Measurements from ENCODE around the gene MTHFD1L.

MTHFD1L gene

DNA sequence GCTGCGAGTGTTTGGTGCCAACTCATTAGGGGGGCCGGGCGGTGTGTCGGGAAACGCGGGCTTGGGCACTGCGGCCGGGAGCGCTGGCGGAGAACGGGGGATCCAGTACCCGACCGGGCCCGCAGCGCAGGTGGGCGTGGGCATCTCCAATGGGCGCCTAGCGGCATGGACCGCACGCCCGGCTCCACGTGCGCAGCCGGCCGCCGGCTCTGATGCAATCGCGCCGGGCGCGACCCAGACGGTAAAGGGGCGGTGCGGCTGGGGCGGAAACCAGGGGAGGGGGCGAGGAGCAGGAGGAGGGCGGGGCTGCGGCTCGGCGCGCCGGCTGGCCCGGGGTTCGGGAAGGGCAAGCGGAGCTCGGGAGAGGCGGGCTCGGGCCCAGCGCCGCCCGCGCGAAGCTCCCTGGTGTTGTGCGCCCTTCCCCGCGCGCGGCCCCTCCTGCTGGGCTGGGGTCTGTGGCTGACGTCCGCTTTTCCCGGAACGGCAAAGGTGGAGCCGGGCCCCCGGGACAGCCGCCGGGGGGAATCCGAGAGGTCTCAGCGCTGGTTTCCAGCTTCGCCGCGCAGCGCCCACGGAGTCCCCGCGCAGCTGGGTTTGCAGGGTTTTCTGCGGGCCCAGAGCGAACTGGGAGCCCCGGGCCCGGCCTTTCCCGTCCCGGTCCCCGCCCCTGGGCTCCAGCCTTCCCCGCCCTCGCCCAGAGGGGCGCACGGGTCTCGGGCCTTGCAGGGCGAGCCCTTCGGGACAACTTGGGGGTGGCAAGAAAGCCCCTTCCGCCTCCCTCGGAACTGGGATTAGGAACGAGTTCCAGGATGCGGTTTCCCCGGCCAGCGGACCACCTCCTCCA, 867 bp downstream of the MTHFD1L start:
- peak; percentile 60 for DNase-seq (ENCODE audit: low read depth)

GRCh38 chr6:150866991-150867501, 1.5 kb downstream of the MTHFD1L start:
- DNase-seq (ENCODE audit: low read depth) = no peak

DNA sequence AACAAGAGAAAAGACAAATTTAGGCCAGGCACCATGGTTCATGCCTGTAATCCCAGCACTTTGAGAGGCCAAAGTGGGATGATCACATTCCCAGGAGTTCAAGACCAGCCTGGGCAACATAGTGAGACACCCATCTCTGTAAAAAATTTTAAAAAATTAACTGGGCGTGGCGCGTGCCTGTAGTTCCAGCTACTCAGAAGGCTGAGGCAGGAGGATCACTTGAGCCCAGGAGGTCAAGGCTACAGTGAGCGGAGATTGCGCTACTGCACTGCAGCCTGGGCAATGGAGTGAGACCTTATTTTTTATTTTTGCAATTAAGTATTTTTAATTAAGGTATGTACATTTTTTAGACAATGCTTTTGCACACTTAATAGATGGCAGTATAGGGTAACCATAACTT, 3.3 kb downstream of the MTHFD1L start:
- DNase-seq (ENCODE audit: low read depth) = no peak

- no peak for DNase-seq (ENCODE audit: low read depth)
Observed at GRCh38 chr6:150874179-150874578, 8.7 kb downstream of the MTHFD1L start.

DNA sequence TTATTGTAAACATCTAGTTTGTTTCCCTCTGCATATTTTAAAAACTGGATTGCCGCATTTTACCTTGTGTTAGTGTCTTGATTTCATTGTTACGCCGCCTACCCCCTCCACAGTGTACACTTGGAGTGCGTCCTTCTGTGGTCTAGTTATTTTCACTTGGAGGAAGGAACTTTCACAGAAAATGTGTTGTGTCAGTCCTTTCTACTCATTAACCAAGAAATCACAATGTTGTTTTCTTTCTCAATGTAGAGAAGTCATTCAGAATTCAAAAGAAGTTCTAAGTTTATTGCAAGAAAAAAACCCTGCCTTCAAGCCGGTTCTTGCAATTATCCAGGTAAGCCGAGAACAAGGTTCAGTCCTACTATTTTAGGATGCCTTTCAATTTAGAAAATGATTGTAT, 10.3 kb downstream of the MTHFD1L start:
- DNase-seq (ENCODE audit: low read depth) = no peak

- no peak for DNase-seq (ENCODE audit: low read depth)
Observed at GRCh38 chr6:150876598-150876997, 11.1 kb downstream of the MTHFD1L start.

GRCh38 chr6:150877928-150878327, 12.4 kb downstream of the MTHFD1L start:
- DNase-seq (ENCODE audit: low read depth) = no peak

GRCh38 chr6:150878347-150879213, 13.1 kb downstream of the MTHFD1L start:
- no peak for DNase-seq (ENCODE audit: low read depth)

DNA sequence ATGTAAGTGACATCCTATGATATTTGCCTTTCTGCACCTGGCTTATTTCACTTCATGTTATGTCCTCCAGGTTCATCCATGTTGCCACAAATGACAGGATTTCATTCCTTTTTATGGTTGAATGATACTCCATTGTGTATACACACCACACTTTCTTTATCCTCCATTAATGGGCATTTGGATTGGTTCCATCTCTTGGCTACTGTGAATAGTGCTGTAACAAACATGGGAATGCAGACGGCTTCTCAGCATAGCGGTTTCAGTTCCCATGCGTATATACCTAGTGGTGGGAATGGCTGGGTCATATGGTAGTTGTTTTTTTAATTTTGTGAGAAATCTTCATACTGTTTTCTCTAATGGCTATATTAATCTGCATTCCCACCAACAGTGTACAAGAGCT, 14.8 kb downstream of the MTHFD1L start:
- no peak for DNase-seq (ENCODE audit: low read depth)

DNA sequence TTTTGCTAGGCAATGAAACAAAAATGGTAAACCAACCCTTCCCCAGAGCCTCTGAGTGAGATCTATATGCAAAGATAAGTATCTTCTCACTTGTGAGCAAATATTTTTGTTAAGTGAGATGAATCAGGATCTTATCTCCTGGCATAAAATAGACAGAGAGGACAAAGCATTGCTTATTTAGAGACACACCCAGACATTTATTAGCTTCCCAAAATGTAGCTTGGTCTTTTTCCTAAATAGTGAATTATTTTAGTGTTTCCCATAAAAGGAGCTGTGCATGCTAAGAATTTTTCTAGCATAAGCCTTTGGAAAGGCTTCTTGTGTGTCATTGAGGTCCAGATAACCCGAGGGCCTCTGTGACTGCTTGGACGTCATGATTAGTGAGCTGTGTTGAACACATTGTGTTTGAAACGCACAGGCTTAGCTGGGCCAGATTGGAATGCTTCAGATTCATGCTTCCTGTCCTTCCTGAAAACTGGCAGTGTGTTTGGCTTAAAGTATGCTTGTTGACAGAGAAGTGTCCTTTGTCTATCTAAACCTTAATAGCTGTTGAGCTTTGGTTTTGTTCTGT, 16.5 kb downstream of the MTHFD1L start:
- DNase-seq (ENCODE audit: low read depth) = no peak

DNA sequence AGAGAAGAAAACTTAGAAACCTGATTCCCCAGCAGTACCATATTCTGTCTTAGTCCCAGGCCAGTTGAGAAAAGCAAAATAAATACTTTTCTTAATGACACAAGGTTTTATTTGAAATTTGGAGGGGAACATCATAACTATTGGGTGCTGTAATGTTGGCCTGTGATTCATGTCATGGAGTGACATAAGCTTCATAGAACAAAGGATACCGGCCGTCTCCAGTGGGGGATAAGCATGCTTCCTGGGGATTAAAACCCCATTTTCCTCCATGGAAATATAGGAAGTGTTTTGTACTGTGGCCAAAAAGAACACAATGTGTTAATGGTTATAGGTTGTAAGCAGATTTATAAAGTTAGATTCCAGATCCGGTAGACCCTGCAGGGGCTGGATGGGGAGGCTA, 18.0 kb downstream of the MTHFD1L start:
- no peak for DNase-seq (ENCODE audit: low read depth)

DNA sequence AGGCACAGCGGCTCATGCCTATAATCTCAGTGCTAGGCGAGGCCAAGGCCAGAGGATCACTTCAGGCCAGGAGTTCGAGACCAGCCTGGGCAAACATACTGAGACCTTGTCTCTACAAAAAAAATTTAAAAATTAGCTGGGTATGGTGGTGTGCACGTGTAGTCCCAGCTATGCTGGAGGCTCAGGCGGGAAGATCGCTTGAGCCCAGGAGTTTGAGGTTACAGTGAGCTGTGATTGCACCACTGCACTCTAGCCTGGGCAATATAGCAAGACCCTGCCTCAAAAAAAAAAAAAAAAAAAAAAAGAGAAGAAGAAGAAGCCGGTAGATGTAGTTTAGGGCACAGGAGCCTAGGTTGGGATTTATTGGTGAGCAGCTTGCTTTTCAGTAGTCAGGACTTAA, 20.7 kb downstream of the MTHFD1L start:
- DNase-seq (ENCODE audit: low read depth) = no peak

DNA sequence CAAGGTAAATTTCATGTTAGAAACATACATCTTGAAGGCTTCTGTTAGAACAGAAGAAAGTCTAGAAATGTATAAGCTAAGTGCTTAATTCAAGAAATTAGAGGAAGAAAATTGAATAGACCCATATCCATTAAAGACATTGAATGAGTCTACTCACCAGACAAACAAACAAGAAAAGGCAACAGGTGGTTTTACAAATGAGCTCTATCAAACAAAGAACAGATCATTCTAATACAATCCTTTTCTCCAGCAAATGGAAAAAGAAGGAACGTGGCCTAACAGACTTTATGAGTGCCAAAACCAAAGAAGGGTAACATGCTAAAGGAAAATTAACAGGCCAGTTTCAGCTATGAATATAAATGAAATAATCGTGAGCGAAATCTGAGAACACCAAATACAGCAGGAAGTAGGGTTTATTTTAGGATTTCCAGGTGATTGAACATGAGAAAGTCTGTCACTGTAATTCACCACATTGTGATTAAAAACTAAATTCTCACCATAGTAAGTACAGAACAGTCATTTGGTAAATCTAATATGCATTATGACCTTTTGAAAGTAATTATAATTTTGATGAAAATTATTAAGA, 22.6 kb downstream of the MTHFD1L start:
- no peak for DNase-seq (ENCODE audit: low read depth)

GRCh38 chr6:150890346-150890745, 24.8 kb downstream of the MTHFD1L start:
- DNase-seq (ENCODE audit: low read depth) = no peak

DNA sequence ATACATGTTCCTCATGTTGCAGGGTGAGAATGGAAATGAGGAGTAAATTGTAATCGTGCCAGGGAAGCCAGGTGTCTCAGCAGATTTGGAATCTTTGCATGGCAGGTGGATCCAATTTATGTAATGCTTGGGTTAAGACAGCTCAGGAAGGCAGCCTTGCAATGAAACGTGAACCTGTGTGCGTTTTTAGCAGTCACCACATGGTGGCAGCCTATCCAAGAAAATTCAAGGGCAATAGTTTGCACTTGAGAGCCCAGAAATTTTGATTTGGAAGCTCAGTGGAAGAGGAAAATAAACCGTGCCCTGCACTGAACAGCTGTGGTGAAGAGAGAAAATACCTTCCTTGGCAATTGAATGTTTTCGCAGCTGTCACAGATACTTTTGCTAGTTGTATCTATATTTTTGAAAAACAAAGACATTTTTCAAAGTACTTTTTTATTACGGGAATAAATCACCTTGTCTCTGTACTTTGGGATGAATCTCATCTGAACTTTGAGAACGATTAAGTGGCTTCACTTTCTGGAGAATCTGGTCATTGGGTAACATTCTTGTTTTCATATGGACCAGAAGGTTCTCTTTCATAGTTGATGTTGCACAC, 26.5 kb downstream of the MTHFD1L start:
- peak; percentile 44 for DNase-seq (ENCODE audit: low read depth)

DNA sequence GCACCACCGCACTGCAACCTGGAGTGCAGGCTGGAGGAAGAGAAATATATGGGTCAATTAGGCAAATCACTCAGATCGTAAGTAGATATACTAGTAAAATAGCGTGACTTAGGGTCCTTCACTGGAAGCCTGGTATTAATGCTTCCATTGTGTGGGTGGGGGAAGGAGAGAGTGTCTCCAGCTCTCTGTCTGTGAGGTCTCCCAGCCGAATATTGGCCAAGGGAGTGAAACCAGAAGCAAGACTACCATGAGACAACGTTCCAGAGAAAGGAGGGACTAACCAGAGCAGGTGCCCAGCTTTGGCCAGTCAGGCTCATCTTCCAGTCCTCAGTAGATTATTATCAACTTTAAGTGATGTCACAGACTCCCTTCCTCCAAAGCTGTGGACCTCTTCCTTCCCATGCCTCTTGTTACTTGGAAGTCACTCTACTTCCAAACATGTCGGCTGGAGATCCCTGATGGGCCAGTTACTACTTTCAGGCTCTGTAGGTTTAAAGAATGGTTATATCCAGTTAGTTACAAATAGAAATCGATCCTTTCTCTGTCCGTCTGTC, 28.8 kb downstream of the MTHFD1L start:
- DNase-seq (ENCODE audit: low read depth) = no peak

- DNase-seq (ENCODE audit: low read depth) = no peak
Observed at GRCh38 chr6:150894935-150895552, 29.5 kb downstream of the MTHFD1L start.

- no peak for DNase-seq (ENCODE audit: low read depth)
Observed at GRCh38 chr6:150895928-150896632, 30.6 kb downstream of the MTHFD1L start.

DNA sequence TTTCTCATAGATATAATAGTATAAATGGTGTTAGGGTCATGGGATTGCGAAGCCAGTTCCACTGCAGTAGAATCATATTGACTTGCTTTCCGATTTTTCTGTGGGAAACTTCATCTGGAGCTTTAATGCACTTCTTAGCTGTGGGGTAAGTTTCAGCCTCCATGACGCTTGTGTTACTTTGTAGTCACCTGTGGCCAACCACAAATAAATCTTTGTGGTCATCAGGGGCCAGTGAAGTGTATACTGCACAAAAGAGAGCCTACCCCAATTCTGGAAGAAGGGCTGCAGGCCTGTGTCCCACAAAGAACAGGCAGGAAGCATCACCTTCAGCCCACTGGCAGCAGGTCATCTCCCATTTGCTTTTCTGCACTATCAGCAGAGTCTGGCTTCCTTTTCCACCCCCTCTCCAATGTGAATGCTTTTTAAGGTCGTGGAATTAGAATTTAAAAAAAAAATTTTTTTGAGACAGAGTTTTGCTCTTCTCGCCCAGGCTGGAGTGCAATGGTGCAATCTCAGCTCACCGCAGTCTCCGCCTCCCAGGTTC, 32.0 kb downstream of the MTHFD1L start:
- no peak for DNase-seq (ENCODE audit: low read depth)
